Upper lobe of left lung (tissue), 6 donors: ENCODE measurements around the gene ADAMTSL3. TPM values are rescaled to one million over a fixed set of nuclear protein-coding genes. Genes with fewer than 3 reads are reported as not detected.

Experiments
- ATAC-seq, 2 donors: fragments of 200-7000 bp; cut with Tn5 transposase; one replicate each; pipeline ENCODE4 v1.9.1; 2022; ENCODE audit warnings: mild to moderate bottlenecking in 2 of 2, moderate library complexity in 2 of 2; ENCODE audit not compliant: low FRiP score in 2 of 2
- DNase-seq, 2 donors: peaks; one replicate each; pipeline ENCODE4 v3.0.0-alpha.2; 2019 to 2020
- H3K27ac ChIP-seq, 4 donors: fragments of 200-600 bp; sonication (generic); one replicate each; pipeline ENCODE4 v1.5.1; 2016 to 2019
- H3K27me3 ChIP-seq, 4 donors: fragments of 200-600 bp; sonication (generic); one replicate each; pipeline ENCODE4 v1.5.1; 2017 to 2019
- H3K36me3 ChIP-seq, 4 donors: fragments of 200-600 bp; sonication (generic); one replicate each; pipeline ENCODE4 v1.5.1; 2016 to 2019
- H3K4me1 ChIP-seq, 4 donors: fragments of 200-600 bp; sonication (generic); one replicate each; pipeline ENCODE4 v1.5.1; 2018 to 2019
- H3K4me3 ChIP-seq, 4 donors: fragments of 200-600 bp; sonication (generic); one replicate each; pipeline ENCODE4 v1.5.1; 2017 to 2019; ENCODE audit warnings: mild to moderate bottlenecking in 2 of 4, moderate library complexity in 1 of 4
- H3K9me3 ChIP-seq, 4 donors: fragments of 200-600 bp; sonication (generic); one replicate each; pipeline ENCODE4 v1.5.1; 2018 to 2019
- CTCF ChIP-seq, 6 experiments: fragments of 450-650 bp in 4 of 6; fragments of 200-600 bp in 2 of 6; sonication (generic) in 2 of 6; IDR thresholded peaks; one replicate each; pipeline ENCODE4 v1.5.1; 2016 to 2019; ENCODE audit warnings: antibody characterized with exemption in 6 of 6
- EP300 ChIP-seq, 4 donors: sonication (generic); formaldehyde crosslinking; IDR thresholded peaks; one replicate each; pipeline ENCODE4 v1.5.1; 2017; ENCODE audit warnings: antibody characterized with exemption in 4 of 4, control low read depth in 2 of 4
- POLR2A ChIP-seq, 4 donors: fragments of 450-650 bp; IDR thresholded peaks; one replicate each; pipeline ENCODE4 v1.5.1; 2016 to 2017; ENCODE audit warnings: antibody characterized with exemption in 4 of 4, mild to moderate bottlenecking in 2 of 4
- POLR2AphosphoS5 ChIP-seq, 2 donors: sonication (generic); formaldehyde crosslinking; IDR thresholded peaks; one replicate each; pipeline ENCODE4 v1.5.1; 2017; ENCODE audit warnings: antibody characterized with exemption in 2 of 2
- WGBS, 2 donors: methylation state at CpG; one replicate each; pipeline ENCODE4 v1.1.5; 2017 to 2018; 5-methylcytosine and 5-hydroxymethylcytosine counted together
- total RNA-seq, 6 donors: library from RNA; depleted of rRNA in 4 of 6; stranded (reverse); fragments of >200 nt in 4 of 6; gene quantifications; one replicate each; pipeline versions ENCODE4 v1.1.0 to v1.2.1, GENCODE V29; 2016 to 2021
- donor health status: DM: no; HTN: no; CAD: no; lungs with moderate emphysema.
- donor health status: DM: no; HTN: yes; CAD: no; lungs with severe emphysema.

Gene ADAMTSL3
- total RNA-seq, 6 donors from 2014 or later: 8.8 to 22.2 (median 11.7) TPM

DNA sequence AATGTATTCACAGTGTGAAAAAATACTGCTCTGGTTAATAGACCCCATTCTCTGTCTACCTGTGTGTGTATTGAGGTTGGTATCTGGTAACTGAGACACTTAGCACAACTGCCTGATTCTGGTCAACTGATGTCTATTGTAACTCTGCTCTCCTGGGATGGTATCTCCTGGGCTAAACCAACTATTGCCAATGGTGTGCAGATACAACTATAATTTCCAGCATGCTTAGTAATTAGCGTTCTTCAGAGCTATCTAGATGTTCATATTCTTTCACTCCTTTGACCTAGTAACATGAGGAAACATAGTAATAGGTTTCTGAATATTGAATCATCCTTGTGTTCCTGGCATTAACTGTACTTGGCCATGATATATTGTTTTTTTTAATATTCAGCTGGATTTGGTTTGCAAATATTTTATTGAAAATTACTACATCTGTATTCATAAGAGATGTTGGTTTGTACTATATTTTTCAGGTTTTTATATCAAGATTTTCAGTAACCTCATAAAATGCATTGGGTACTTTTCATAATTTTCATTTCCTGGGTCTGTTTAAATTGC is 16.8 kb downstream of the ADAMTSL3 start:
- WGBS, 2 donors: 88 to 100% methylated on average over 1 of the region's 1 CpG
- ATAC-seq (no peak), DNase-seq (no peak)
- H3K27ac ChIP-seq: no peak overlapping the region
- TF ChIP-seq POLR2A (IDR thresholded peaks at IDR 0.05) (no peak), POLR2AphosphoS5 (IDR thresholded peaks at IDR 0.05) (no peak), EP300 (IDR thresholded peaks at IDR 0.05) (no peak), CTCF (IDR thresholded peaks at IDR 0.05) (no peak)
- H3K4me3 ChIP-seq: no peak overlapping the region
- H3K4me1 ChIP-seq: no peaks in the 10 kb centered on the region
- H3K27me3 ChIP-seq: no peaks in the 10 kb centered on the region
- no peaks in the 10 kb centered on the region for H3K36me3 ChIP-seq
- H3K9me3 ChIP-seq: no peaks in the 10 kb centered on the region

DNA sequence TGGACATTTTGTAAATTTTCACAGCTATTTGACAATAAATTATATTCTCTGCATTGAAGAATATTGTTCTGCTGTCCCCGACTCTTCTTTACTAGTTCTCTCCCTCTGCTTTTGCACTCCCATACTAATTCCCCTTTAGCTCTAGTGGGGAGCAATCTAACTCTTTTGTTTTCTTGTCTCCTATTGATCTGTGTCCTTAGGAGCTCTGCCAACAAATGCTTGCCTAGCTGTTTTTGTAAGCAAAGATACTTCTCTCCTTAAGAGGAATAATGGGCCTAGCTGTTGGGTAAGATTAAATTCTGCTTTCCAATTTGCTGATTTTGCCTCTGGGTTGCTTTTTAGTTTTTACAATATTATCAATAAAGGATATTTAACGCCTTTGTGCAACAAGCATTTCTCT is 17.7 kb downstream of the ADAMTSL3 start:
- 79 to 84% methylated on average over 2 of the region's 2 CpGs for WGBS, 2 donors
- Histone ChIP-seq H3K4me3 (no peak overlapping the region), H3K9me3 (no peaks in the 10 kb centered on the region), H3K36me3 (no peaks in the 10 kb centered on the region), H3K4me1 (no peaks in the 10 kb centered on the region), H3K27ac (no peak overlapping the region), H3K27me3 (no peaks in the 10 kb centered on the region)
- ATAC-seq: no peak
- no peak for DNase-seq
- TF ChIP-seq CTCF (IDR thresholded peaks at IDR 0.05) (no peak), POLR2AphosphoS5 (IDR thresholded peaks at IDR 0.05) (no peak), EP300 (IDR thresholded peaks at IDR 0.05) (no peak), POLR2A (IDR thresholded peaks at IDR 0.05) (no peak)

DNA sequence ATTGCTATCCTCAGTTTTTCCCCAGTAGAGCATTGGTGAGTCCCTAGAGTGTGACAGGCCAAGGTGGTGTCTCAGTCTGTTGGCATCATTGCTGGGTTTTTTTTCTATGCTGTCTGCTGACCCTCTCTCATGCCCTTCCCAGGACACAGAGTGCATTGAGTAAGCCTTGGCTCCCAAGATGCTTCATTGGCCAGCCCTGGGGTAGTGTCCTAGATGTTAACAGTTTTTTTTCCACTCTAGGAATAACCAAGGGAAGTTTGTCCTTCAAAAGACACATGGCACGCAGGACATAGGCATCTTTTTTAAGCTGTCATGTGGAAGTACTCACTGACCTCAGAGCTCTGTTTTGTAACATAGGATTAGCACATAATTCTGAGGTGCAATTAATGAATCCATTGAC is 19.5 kb downstream of the ADAMTSL3 start:
- 68 to 86% methylated on average over 1 of the region's 1 CpG for WGBS, 2 donors
- DNase-seq (no peak), ATAC-seq (peak in 1 of 2 donors; percentile 21)
- H3K9me3 ChIP-seq: no peaks in the 10 kb centered on the region
- no peak overlapping the region for H3K4me3 ChIP-seq
- H3K36me3 ChIP-seq: no peaks in the 10 kb centered on the region
- no peaks in the 10 kb centered on the region for H3K4me1 ChIP-seq
- TF ChIP-seq POLR2AphosphoS5 (IDR thresholded peaks at IDR 0.05) (no peak), POLR2A (IDR thresholded peaks at IDR 0.05) (no peak), CTCF (IDR thresholded peaks at IDR 0.05) (no peak), EP300 (IDR thresholded peaks at IDR 0.05) (no peak)
- no peaks in the 10 kb centered on the region for H3K27me3 ChIP-seq
- H3K27ac ChIP-seq: no peak overlapping the region

GRCh38 chr15:83682476-83683088 is 28.7 kb downstream of the ADAMTSL3 start:
- Histone ChIP-seq H3K4me3 (no peak overlapping the region), H3K27ac (no peak overlapping the region), H3K27me3 (no peaks in the 10 kb centered on the region), H3K36me3 (no peaks in the 10 kb centered on the region), H3K9me3 (no peaks in the 10 kb centered on the region), H3K4me1 (no peaks in the 10 kb centered on the region)
- DNase-seq (no peak), ATAC-seq (no peak)
- no peak for TF ChIP-seq EP300 (IDR thresholded peaks at IDR 0.05)
- TF ChIP-seq CTCF (IDR thresholded peaks at IDR 0.05): no peak
- WGBS, 2 donors: 39 to 54% methylated on average over 3 of the region's 3 CpGs

DNA sequence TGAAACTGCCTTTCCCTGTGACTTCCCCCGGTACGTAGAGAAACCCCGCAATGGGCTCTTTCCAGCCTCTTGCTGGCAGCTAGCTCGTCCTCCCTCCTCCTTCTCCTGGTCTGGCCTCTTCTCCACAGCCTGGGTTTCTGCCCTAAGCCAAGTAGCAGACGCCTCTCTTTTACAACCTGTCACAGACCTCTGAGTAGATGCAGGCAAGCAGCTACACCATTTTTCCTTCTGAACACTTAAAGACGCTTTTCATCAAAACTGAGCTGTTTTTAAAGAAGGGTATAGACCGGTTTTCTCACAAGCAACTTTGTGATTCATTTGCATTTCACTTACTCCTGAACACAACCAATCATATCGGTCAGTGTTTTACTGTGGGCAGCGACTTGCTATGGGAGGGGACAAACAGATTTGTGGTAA is 32.0 kb downstream of the ADAMTSL3 start:
- ATAC-seq: peak in 1 of 2 donors; percentile 53

More for the DNA sequence above, 32.0 kb downstream of the ADAMTSL3 start:
- H3K36me3 ChIP-seq: no peaks in the 10 kb centered on the region
- no peaks in the 10 kb centered on the region for H3K4me1 ChIP-seq
- H3K9me3 ChIP-seq: no peaks in the 10 kb centered on the region
- 67 to 80% methylated on average over 9 of the region's 9 CpGs for WGBS, 2 donors
- no peak overlapping the region for H3K4me3 ChIP-seq
- no peak for DNase-seq
- no peaks in the 10 kb centered on the region for H3K27me3 ChIP-seq
- peak overlapping the region in 1 of 4 donors; percentile 39 for H3K27ac ChIP-seq
- TF ChIP-seq CTCF (IDR thresholded peaks at IDR 0.05): no peak
- TF ChIP-seq EP300 (IDR thresholded peaks at IDR 0.05): no peak
- TF ChIP-seq POLR2A (IDR thresholded peaks at IDR 0.05): no peak
